KOPT-K1 (cell line): ENCODE data around the gene KRT80.

Experiments
- H3K27ac ChIP-seq: fragments of 200-600 bp; sonication (generic); 2 replicates; pipeline ENCODE4 v1.5.1; 2016; ENCODE audit warnings: antibody characterized with exemption, mild to moderate bottlenecking, low read depth, low read length; ENCODE audit not compliant: poor library complexity, severe bottlenecking
- H3K36me3 ChIP-seq: fragments of 200-600 bp; sonication (generic); 2 replicates; pipeline ENCODE4 v1.5.1; 2017; ENCODE audit warnings: antibody characterized with exemption, mild to moderate bottlenecking, low read length, moderate library complexity; ENCODE audit not compliant: insufficient read depth
- H3K9me3 ChIP-seq: fragments of 200-600 bp; sonication (generic); 2 replicates; pipeline ENCODE4 v1.5.1; 2017; ENCODE audit warnings: antibody characterized with exemption, low read length, mild to moderate bottlenecking; ENCODE audit not compliant: insufficient read depth, poor library complexity, severe bottlenecking

Gene KRT80

GRCh38 chr12:52232203-52232673 lies 40.4 kb upstream of the KRT80 start:
- Histone ChIP-seq H3K36me3 (no peaks in the 10 kb centered on the region), H3K9me3 (no peaks in the 10 kb centered on the region), H3K27ac (no peak overlapping the region)

GRCh38 chr12:52231305-52232202 lies 39.7 kb upstream of the KRT80 start:
- Histone ChIP-seq H3K9me3 (no peaks in the 10 kb centered on the region), H3K36me3 (no peaks in the 10 kb centered on the region), H3K27ac (no peak overlapping the region)

- Histone ChIP-seq H3K27ac (no peak overlapping the region), H3K36me3 (no peaks in the 10 kb centered on the region), H3K9me3 (no peaks in the 10 kb centered on the region)
Observed at GRCh38 chr12:52230364-52231281, 38.8 kb upstream of the KRT80 start.

DNA sequence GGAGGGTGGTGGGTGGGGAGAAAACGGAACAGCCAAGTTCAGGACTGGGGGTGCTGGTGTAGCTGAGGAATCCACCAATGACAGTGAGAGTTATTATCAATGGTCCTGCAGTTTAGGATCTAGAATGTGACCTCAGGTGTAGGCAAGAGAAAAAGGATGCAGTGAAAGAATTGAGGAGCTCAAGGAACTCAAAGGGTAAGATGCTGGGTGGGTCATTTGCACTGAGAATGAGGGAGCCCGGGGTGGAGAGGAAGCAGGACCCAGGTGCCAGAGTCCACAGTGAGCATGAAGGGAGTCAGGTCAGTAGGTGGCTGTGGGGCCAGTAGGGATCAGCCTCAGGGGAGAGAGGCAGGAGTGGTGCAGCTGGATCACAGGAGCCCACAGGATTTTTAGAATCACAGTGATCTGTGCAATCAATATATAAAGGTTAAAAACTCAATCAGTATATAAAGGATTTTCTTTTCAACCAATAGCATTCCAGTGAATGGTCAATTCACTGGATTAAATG lies 38.1 kb upstream of the KRT80 start:
- Histone ChIP-seq H3K27ac (no peak overlapping the region), H3K9me3 (no peaks in the 10 kb centered on the region), H3K36me3 (no peaks in the 10 kb centered on the region)

- H3K27ac ChIP-seq: no peak overlapping the region
- H3K9me3 ChIP-seq: no peaks in the 10 kb centered on the region
- no peaks in the 10 kb centered on the region for H3K36me3 ChIP-seq
Observed at GRCh38 chr12:52228931-52229330, 37.1 kb upstream of the KRT80 start.

DNA sequence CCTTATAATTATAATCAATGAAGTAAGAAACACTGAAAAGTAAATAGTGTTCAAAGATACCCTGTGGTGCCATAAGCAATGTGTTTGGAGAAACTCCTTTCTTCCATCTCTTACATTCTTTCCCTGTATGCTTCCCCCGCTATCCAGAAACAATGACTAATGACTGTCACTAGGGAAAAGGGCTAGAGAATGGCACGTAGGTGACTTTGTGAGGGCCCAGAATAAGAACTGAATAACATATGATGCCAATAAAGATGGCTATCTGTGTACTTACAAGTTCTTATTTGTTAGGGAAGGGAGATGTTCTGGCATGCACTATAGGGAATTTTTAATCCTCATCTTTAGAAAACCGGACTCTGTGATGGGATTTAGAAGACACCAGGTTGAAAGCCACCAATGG lies 36.6 kb upstream of the KRT80 start:
- Histone ChIP-seq H3K36me3 (no peaks in the 10 kb centered on the region), H3K27ac (no peak overlapping the region), H3K9me3 (no peaks in the 10 kb centered on the region)

GRCh38 chr12:52227606-52228166 lies 35.9 kb upstream of the KRT80 start:
- H3K36me3 ChIP-seq: no peaks in the 10 kb centered on the region
- H3K9me3 ChIP-seq: no peaks in the 10 kb centered on the region
- no peak overlapping the region for H3K27ac ChIP-seq

GRCh38 chr12:52226446-52226845 lies 34.6 kb upstream of the KRT80 start:
- Histone ChIP-seq H3K36me3 (no peaks in the 10 kb centered on the region), H3K27ac (no peak overlapping the region)

GRCh38 chr12:52225752-52226151 lies 33.9 kb upstream of the KRT80 start:
- Histone ChIP-seq H3K9me3 (no peaks in the 10 kb centered on the region), H3K36me3 (no peaks in the 10 kb centered on the region), H3K27ac (no peak overlapping the region)

More at GRCh38 chr12:52226446-52226845, 34.6 kb upstream of the KRT80 start:
- no peaks in the 10 kb centered on the region for H3K9me3 ChIP-seq

DNA sequence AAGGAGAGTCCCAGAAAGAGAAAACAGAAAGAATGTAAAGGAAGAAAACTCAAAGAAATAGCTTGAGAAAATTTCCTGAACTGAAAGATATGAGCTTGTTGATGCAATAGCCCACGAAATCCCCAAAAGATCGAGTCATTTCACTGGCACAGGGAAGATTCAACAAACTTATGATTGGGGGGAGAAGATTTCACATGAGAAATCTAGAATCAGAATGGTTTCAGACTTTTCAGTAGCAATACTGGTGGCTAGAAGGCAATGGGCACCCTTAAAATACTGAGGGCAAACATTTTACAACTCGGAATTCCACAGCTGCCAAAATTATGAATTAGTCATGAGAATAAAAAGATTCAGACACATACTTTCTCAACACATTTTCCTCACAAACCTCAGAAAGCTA lies 32.3 kb upstream of the KRT80 start:
- Histone ChIP-seq H3K27ac (no peak overlapping the region), H3K36me3 (no peaks in the 10 kb centered on the region), H3K9me3 (no peaks in the 10 kb centered on the region)

DNA sequence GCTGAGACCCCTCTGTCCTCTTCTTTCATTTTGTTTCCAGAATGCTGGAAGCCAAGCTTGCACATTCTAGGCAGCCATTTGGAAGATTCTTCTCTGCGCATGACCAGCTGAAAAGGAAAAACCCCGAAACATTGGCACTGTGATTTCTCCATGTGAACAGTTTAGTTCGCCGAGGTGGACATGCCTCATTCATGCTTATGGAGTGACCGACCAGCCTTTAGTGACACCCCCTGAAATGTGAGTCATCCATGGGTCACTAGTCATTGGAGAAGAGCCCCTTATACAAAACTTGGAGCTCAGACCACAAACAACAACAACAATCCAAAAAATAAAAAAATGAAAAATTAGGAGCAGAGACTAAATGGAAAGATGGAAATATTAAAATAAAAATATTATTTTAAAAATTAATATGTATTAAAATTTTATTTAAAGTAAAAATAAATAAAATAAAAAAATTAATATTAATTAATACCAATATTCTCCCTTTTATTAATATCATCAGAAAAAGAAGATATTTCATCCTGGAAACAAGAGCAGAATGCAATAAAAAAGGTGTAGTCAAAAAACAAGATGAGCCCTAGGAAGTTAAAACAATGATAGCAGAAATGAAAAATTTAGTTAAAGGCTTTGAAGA lies 31.7 kb upstream of the KRT80 start:
- Histone ChIP-seq H3K36me3 (no peaks in the 10 kb centered on the region), H3K9me3 (no peaks in the 10 kb centered on the region), H3K27ac (no peak overlapping the region)

- Histone ChIP-seq H3K9me3 (no peaks in the 10 kb centered on the region), H3K27ac (no peak overlapping the region), H3K36me3 (no peaks in the 10 kb centered on the region)
Observed at GRCh38 chr12:52222692-52223091, 30.9 kb upstream of the KRT80 start.

DNA sequence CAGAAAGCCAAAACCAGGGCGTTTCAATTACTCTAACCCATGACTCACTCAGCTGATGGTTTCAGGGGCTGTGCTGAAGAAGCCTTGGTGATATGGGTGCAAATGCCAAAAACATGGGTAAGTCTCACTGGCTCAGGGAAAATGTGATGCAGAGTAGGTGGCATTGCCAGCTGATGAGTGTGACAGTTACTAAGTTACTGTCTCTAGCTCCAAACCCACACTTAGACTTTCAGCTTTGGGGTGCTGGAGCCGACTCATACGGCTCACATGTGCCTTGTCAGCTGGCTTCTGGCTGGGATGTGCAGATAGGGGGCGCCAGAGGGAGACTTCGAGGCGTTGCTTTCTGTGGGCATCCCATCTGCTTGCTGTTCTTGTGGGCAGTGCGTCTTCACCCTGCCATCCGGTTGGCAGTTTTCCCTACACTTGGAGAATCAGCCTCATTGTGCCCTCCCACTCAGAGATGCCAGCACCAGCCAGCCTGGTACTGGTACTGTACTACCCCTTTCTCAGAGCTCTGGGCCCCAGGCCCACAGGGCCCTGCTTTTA lies 30.2 kb upstream of the KRT80 start:
- H3K27ac ChIP-seq: no peak overlapping the region
- no peaks in the 10 kb centered on the region for H3K36me3 ChIP-seq
- no peaks in the 10 kb centered on the region for H3K9me3 ChIP-seq

DNA sequence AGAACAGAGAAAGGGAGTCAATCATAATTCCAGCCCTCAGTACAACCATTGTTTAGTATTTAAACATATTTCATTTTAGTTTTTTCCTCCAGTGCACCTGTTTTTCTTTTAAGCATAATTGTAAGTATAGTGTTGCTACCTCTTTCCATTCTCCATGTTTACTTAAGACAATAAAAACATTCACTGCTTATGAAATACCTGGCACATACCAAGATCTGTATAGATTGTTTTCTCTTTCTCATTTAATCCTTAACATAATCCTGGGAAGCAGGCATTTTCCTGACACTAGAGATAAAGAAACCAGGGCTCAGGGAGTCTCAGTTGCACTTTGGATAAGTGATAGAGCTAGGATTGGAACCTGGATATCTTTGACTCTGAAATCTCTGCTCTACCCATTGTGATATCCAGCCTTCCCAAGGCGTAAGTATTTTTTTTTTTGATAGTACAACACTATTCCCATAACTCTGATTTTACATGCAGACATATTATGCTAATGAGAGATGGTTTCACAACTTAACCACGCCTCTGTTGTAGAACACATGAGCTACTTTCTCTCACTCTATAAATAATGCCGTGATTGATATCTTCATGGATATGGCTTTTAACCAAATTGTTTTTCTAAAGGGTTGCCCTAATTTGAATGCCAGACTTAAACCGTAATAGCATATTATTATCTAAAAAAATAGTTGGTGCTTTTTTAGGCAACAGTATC lies 29.4 kb upstream of the KRT80 start:
- Histone ChIP-seq H3K36me3 (no peaks in the 10 kb centered on the region), H3K27ac (no peak overlapping the region), H3K9me3 (no peaks in the 10 kb centered on the region)
